Subcutaneous adipose tissue (tissue), 4 donors: ENCODE results near the gene IFITM10. TPM values are rescaled to one million over a fixed set of nuclear protein-coding genes. Genes with fewer than 3 reads are reported as not detected.

Source experiments
- total RNA-seq, 4 donors: library from RNA; depleted of rRNA; stranded (reverse); fragments of >200 nt; gene quantifications; one replicate each; pipeline ENCODE4 v1.1.0, GENCODE V29; 2016
- TF ChIP-seq, protein P1 (sequence below): fragments of 450-650 bp; IDR thresholded peaks from one replicate; pipeline ENCODE4 v1.5.1; 2016; ENCODE audit warnings: low read depth, mild to moderate bottlenecking, control low read depth, antibody characterized with exemption, moderate library complexity

The IFITM10 gene
- total RNA-seq, 4 donors from 2014 or later = 1.1 to 2.4 (median 1.3) TPM; not detected in 1

DNA sequence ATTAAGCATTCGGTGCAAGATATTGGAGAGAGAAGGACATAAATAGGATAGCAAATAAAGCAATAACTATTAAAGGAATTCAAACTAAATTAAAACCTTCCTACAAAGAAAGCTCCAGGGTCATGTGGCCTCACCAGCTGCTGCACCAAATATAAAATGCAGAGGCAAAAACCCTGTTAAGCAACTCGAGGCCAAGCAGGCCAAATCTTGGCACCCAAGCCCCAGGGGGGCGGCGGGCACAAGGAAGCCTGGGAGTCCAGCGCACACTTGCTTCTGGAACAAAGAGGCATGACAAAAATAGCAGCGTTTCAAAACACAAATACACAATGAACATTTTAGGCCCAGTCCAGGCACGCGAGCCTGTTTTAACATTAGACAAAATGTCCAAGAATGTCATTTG is 32.6 kb downstream of the IFITM10 start:
- TF ChIP-seq, protein P1, sequence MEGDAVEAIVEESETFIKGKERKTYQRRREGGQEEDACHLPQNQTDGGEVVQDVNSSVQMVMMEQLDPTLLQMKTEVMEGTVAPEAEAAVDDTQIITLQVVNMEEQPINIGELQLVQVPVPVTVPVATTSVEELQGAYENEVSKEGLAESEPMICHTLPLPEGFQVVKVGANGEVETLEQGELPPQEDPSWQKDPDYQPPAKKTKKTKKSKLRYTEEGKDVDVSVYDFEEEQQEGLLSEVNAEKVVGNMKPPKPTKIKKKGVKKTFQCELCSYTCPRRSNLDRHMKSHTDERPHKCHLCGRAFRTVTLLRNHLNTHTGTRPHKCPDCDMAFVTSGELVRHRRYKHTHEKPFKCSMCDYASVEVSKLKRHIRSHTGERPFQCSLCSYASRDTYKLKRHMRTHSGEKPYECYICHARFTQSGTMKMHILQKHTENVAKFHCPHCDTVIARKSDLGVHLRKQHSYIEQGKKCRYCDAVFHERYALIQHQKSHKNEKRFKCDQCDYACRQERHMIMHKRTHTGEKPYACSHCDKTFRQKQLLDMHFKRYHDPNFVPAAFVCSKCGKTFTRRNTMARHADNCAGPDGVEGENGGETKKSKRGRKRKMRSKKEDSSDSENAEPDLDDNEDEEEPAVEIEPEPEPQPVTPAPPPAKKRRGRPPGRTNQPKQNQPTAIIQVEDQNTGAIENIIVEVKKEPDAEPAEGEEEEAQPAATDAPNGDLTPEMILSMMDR = no peak

DNA sequence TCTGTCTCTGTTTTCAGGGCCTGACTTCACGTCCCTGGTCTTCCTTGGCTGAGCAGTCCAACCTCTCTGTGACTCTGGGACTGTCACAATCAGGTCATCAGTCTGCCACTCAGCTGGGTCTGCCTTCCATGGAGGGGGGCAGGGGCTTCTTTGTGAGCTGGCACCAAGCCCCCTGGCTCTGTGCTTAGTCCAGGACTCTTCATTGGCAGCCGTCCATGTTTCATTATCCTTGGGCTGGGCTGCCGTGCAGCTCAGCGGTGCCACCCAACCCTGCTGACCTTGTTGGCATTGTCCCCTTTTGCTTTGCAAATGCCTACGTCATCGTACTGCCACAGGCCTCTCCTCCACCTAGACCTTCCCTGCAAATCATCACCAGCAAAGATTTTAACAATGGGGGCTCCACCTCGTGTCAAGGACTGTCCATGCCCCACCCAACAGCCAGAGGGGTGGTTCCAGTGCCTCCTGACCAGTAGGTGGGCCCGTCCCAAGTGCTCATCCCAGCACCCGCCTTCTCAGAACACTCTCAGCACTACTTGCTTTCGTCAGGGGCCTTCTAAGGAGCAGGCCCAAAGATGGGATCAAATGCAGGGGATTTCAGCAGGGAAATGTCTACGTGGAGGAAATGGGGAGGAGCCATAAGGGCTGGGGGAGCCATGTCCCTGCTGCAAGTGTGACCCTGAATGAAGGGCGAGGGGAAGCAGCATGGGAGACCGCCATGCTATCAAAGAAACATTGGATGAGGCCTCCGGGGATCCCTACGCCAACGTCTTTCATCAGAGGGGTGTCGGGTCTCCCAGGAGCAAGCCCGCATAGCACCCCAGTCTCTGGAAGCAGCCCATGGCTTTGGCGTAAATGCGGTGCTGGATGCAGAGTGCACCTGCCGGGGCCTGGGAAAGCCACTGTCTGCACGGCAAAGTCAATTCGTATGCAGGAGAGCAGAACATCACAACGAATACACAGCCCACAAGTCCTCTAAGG is 35.2 kb downstream of the IFITM10 start:
- TF ChIP-seq, protein P1 = no peak

DNA sequence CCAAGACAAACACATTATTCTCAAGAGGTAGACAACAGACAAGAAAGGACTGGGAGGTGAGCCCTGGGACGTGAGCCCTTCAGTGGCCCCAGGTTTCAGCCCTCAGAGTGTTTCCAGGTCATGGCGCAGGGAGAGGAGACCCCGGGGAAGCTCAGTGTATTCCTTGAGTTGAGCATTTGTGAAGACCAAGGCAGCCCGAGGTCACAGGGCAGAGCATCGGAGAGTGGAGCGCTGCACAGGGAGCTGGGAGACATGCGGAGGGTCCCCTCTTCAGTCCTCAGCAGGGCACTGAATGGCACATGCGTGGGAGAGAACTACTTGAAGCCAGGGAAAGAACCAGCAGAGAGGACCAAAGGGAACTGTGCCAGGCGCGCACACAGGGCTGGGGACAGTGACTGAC is 41.7 kb downstream of the IFITM10 start:
- TF ChIP-seq, protein P1 = no peak

- TF ChIP-seq, protein P1 = no peak
Measured at GRCh38 chr11:1707751-1708150, 42.6 kb downstream of the IFITM10 start.

DNA sequence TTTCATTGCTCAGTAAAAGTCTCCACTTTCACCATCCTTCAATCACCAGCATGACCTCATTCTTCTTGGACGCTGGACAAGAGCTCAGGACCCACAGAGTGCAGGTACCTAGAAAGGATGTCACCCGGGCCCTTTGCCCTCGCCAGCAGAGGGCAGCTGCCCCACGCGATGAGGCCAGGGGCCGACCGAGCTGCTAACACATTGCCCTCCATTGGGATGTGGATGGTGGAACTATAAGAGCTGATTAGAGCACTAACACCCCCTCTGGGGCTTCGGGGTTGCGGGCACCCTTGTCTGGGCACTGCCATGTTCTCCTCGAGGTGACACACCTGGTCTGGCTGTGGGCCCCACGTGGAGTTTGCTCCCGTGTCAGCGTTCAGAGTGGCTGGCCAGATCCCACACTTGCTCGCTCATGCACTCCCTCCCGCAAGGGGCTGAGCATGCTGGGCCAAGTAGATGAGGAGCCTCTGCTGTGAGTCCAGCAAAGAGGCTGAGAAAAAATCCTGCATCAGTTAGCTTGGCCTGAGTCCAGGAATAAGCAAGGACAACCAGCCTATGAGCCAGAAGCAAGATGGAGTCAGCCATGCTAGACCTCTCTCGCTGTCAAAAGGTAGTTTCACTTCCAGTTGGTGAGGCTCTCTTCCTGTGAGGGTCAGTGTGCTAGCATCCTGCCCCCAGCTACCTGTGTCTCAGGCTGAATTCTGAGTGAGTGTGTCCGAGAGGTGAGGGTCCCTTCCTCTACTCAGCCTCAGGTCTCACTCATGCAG is 43.6 kb downstream of the IFITM10 start:
- TF ChIP-seq, protein P1 = no peak

DNA sequence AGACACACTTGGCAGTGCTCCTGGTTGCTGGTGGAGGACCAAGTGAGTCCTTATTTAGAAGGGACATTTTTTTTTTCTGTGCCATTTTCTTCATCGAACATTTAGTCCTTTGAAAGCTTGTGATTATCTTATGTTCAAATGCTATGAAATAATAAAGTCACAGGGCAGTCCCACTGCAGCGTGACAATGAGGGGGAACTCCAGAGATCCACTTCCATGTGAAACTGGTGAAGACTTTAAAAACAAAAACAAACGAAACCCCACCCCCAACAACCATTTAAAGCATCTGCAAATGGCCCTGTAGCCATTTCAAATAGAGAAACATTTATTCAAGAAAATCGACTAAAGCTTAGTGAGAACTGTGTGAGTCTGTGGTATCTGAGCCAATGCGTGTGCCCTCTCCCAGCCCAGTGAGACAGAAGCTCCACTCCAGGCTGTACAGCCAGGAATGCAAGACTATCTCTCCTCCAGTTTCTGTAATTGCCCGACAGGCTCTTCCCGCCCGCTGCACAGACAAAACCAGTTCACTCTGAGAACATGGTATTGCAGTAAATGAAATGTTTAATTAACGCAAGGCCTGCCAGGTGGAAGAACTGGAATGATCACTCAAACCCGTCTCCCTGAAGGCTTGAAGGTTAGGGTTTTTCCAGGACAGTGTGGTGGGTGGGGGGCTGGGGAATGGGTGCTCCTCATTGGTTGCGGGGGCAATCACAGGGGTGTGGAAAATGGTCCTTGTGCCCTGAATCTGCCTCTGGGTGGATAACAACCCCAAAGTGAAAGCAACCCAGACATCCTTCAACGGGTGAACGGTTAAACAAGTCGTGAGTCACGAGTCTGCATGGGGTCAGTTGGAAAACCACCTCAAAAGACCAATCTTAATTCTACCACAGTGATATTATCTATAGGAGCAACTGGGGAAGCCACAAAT is 45.0 kb downstream of the IFITM10 start:
- TF ChIP-seq, protein P1 = no peak
